NCI-H1417 treated with DMSO at 0.1 percent for 48 hours (cell line): ENCODE data around the gene ZDHHC3.
"Not testable (repeated sequence)": the region's sequence is repeated elsewhere in the genome, so short reads cannot be mapped to it uniquely, and the experiment has no call there.

Experiments used
- DNase-seq: peaks from one replicate; lab custom pipeline; 2025; lab: John Stamatoyannopoulos, UW

Gene ZDHHC3

GRCh38 chr3:44963571-44964325 is 12.2 kb downstream of the ZDHHC3 start:
- DNase-seq = no peak

- DNase-seq = peak; percentile 7
These were observed 13.2 kb downstream of the ZDHHC3 start for GRCh38 chr3:44962621-44963393.

GRCh38 chr3:44961888-44962287 is 14.1 kb downstream of the ZDHHC3 start:
- no peak for DNase-seq

GRCh38 chr3:44960387-44961026 is 15.5 kb downstream of the ZDHHC3 start:
- no peak for DNase-seq

DNA sequence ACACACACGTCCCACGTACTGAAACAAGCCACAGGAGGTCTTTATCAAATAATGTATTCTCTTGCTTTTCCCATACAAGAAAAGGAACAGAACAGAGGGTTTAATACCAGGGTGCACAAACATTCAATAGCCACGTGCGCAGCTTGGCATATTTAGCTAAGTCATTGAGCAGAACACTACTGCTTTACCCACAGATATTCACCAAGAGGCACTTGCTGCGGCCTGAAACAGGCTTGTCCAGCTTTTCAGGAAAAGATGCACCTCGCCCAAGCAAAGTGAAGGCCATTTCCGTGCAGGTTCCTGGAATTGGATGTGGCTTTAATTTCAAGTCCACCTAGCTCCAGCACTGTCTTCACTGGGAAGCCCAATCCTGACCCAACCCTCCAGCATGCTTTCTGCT is 17.6 kb downstream of the ZDHHC3 start:
- DNase-seq = no peak

DNA sequence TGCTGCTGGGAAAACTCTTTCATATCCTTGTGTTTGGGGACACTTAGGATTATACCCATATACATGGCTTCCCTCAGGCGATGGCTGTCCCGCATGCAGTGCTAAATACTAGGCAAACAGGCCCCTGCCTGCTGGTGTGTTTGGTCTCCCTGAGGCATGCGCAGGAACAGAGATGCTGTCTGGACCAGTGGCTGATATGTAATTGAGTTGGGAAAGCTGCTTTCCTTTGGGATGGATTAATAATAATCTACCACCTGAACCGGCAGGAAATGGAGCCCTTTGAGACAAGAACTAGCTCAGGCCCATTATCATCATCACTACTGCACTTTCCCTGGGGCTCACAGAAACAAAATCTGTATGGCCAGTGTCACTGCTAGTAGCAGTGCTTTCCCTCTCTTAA is 18.0 kb downstream of the ZDHHC3 start:
- DNase-seq = no peak

- no peak for DNase-seq
These were observed 20.1 kb downstream of the ZDHHC3 start for GRCh38 chr3:44955917-44956316.

GRCh38 chr3:44954962-44955361 is 21.0 kb downstream of the ZDHHC3 start:
- no peak for DNase-seq

DNA sequence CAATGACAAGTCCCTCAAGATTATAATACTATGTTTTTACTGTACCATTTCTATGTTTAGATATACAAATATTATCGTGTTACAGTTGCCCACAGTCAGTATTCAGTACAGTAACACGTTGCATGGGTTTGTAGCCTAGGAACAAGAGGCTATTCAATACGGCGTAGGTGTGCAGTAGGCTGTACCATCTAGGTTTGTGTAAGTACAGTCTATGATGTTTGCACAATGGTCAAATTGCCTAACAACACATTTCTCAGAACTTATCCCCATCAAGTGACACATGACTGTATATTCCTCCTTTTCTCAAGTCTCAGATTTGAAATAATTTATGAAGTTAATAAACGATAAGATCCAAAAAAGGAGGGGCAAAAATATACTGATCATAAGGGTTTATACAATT is 21.7 kb downstream of the ZDHHC3 start:
- no peak for DNase-seq

DNA sequence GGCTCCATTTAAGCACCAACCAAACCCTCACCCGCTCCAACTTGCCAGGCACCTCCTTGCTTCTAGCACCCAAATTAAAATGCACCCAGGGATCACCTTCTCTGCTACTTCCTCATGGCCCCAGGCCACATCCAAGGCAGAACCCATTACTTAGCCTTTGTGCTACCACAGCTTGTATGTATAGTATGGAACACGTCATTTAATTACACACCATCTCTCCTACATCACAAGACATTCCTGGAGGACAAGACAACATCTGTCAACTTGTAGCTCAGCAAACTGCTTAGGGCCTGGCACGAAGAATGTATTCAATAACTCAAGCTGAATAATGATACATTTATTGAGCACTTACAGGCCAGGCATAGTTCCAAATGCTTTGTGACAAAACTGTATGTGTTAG is 23.3 kb downstream of the ZDHHC3 start:
- DNase-seq = no peak

DNA sequence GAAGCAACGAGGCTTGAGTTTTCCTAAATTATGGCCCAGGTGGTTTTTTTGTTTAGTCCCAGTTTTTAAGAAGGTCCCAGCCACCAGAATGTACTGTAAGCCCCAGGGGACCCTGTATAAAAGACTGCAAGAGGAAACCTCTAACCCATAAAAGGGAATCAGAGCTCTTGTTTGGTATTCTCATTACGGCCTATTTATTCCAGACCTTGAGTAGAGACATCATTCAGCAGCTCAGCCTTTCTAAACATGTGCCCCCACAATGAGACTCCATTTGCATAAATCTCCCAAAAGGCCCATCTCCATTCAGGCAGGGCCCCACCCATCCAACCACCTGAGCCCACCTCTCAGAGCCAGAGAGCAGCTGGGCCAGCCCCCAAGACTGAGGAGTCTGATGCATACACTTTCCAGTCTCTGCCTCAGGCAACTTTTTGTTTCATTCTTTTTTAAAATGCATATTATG is 25.7 kb downstream of the ZDHHC3 start:
- DNase-seq = no peak

DNA sequence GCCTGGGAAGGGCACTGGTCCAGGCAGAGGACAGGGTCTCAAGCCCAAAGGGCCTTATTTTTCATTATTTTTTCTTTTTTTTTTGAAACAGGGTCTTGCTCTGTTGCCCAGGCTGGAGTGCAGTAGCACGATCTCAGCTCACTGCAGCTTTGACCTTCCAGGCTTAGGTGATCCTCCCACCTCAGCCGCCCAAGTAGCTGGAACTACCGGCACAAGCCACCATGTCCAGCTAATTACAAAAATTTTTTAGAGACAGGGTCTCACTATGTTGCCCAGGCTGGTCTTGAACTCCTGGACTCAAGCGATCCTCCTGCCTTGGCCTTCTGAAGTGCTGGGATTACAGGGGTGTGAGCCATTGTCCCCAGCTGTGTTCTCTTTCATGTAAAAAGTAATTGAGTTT is 26.2 kb downstream of the ZDHHC3 start:
- DNase-seq = not testable (repeated sequence)

GRCh38 chr3:44948239-44948638 is 27.7 kb downstream of the ZDHHC3 start:
- DNase-seq = no peak

GRCh38 chr3:44942202-44942921 is 33.6 kb downstream of the ZDHHC3 start:
- DNase-seq = no peak

- no peak for DNase-seq
These were observed 36.4 kb downstream of the ZDHHC3 start for GRCh38 chr3:44939581-44940036.

DNA sequence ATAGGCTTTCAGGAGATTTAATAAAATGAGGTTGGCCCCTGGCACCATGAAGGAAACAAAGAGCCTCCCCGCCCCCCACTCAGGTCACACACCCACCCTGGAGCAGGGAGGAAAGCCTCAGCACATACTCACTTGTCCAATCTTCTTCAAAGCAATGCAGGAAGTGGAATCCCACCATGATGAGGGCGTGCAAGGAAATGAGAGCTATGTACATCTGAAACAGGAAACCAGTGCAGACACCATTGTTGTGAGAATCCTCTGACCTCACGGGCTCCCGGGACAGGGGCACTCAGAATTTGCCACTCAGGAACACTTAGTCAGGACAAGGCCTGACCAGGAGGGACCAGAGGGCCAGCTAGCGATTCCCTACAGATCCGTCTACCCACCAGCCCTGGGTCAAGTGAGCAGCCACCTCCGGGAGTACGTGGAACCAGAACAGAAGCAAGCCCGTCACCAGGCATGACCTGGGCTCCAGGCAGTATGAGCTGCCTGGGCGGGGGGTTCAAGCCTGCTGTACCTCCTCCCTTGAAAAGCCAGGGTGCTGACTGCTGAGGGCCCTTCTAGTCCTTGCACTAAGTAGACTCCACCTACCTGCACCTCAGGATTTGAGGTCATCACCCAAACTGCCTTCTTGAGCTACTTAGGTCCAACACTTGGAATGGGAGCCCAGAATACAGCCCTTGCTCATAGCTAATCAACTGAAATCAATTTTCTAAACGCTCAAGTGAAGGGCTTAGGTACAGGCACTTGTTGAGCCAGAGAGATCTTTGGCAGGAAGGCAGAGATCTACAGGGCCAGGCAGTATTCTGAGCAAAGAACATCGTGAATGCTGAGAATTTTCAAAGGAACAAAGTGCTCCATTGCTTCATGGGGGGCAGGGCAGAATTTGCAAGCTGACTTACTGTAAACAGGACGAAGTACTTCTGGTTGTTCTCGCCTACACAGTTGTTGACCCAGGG is 42.7 kb downstream of the ZDHHC3 start:
- DNase-seq = no peak

DNA sequence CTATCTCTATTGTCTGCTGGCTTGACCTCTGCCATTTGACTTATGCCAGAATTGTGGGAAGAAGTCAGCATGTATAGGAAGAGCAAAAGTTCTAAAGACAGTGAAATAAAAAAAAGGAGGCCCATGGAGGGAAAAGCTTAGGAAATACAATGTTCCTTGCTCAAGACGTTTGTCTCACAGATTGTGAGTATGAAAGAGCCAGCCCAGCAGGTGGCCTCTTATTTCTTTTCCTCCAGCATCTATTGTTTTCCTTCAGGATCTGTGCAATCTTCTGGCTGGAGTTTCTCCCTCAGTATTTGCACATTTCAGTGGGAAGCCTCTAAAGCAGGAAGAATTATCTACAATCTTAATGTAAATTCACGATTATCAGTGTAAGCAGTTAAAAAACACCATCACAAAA is 43.7 kb downstream of the ZDHHC3 start:
- DNase-seq = no peak

DNA sequence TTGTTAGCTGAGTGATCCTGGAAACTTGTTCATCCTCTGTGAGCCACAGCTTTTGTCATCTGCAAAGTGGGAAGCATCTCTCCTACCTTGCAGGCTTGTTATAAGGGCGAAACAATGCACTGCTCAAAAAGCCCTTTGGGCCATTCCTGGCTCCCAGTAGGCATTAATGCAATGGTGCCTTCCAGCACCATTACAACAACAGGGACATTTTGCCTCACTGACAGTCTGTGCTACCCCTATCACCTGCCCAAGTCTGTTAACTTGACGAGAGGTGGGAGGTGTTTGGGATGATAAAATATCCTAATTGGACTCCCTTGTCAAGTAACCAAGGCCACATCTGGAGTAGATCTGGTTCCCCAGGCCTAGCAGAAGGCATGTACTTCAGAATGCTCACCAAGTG is 44.2 kb downstream of the ZDHHC3 start:
- DNase-seq = no peak

GRCh38 chr3:44930911-44931310 is 45.1 kb downstream of the ZDHHC3 start:
- DNase-seq = no peak

DNA sequence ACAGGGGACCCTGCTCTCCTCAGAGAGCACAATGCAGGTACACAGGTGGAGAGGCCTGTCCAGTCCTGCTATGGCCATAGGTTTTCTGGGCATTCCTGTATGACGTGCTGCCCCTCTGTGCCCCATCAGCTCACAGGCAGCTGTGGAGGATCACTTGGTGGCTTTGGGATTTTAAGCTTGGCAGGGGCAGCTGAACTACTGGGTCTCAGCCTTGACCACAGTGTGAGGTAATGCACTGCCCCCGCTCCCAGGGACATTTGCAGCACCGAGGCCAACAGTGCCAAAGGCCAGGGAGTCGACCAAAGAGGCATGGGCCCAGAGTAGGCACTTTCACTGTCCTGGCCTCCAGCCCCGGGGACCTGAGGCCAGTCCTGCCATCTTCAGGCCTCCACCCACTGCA is 46.2 kb downstream of the ZDHHC3 start:
- no peak for DNase-seq

GRCh38 chr3:44927371-44927770 is 48.6 kb downstream of the ZDHHC3 start:
- DNase-seq = no peak
